Retinal pigment epithelial cell (primary cell): Measurements from ENCODE around the gene NWD2.

Source experiments
- DNase-seq: peaks from one replicate; pipeline ENCODE4 v3.0.0-alpha.2; 2010; ENCODE audit warnings: low read depth
- H3K4me3 ChIP-seq: 2 replicates; pipeline ENCODE4 v1.5.1; 2011; ENCODE audit warnings: mild to moderate bottlenecking, low read length, control low read depth, moderate library complexity
- CTCF ChIP-seq: conservative IDR thresholded peaks from 2 replicates; pipeline ENCODE4 v1.5.1; 2011; ENCODE audit warnings: low read depth, low read length, control low read depth, inconsistent platforms

The NWD2 gene

GRCh38 chr4:37480509-37480908 is 236.0 kb downstream of the NWD2 start:
- no peak for TF ChIP-seq CTCF
- DNase-seq: no peak
- no peak overlapping the region for H3K4me3 ChIP-seq

- no peak for TF ChIP-seq CTCF
- H3K4me3 ChIP-seq: no peak overlapping the region
- no peak for DNase-seq
Observed at GRCh38 chr4:37481547-37482122, 237.1 kb downstream of the NWD2 start.

- no peak for DNase-seq
- H3K4me3 ChIP-seq: no peak overlapping the region
- TF ChIP-seq CTCF: no peak
Observed at GRCh38 chr4:37482236-37482913, 237.8 kb downstream of the NWD2 start.

GRCh38 chr4:37483610-37484009 is 239.1 kb downstream of the NWD2 start:
- DNase-seq: no peak
- no peak overlapping the region for H3K4me3 ChIP-seq
- TF ChIP-seq CTCF: no peak

GRCh38 chr4:37486166-37486565 is 241.6 kb downstream of the NWD2 start:
- no peak for TF ChIP-seq CTCF
- DNase-seq: no peak

GRCh38 chr4:37487668-37488067 is 243.1 kb downstream of the NWD2 start:
- no peak overlapping the region for H3K4me3 ChIP-seq
- no peak for TF ChIP-seq CTCF
- no peak for DNase-seq

More at GRCh38 chr4:37486166-37486565, 241.6 kb downstream of the NWD2 start:
- no peak overlapping the region for H3K4me3 ChIP-seq

- DNase-seq: no peak
- TF ChIP-seq CTCF: no peak
- H3K4me3 ChIP-seq: no peak overlapping the region
Observed at GRCh38 chr4:37489697-37490096, 245.2 kb downstream of the NWD2 start.
